Left lung (tissue), 10 donors: Measurements from ENCODE around the gene METTL17. TPM values are rescaled to one million over a fixed set of nuclear protein-coding genes. Genes with fewer than 3 reads are reported as not detected.

ENCODE experiments used
- ATAC-seq: fragments of 200-7000 bp; cut with Tn5 transposase; one replicate; pipeline ENCODE4 v1.9.1; 2020; ENCODE audit warnings: moderate library complexity
- DNase-seq, 4 donors: peaks; one replicate each; pipeline ENCODE4 v3.0.0-alpha.2; 2013 to 2020
- H3K27ac ChIP-seq, 2 donors: fragments of 200-600 bp; sonication (generic) in 1 of 2; one replicate each; pipeline versions ENCODE4 v1.5.0 to v1.8.0; 2020 to 2021
- H3K27me3 ChIP-seq, 2 donors: fragments of 200-600 bp; sonication (generic) in 1 of 2; one replicate each; pipeline versions ENCODE4 v1.5.0 to v1.8.0; 2020 to 2021
- H3K36me3 ChIP-seq, 2 donors: fragments of 200-600 bp; sonication (generic) in 1 of 2; one replicate each; pipeline versions ENCODE4 v1.5.0 to v1.8.0; 2020 to 2021
- H3K4me1 ChIP-seq, 2 donors: fragments of 200-600 bp; one replicate each; pipeline ENCODE4 v1.8.0; 2021
- H3K4me3 ChIP-seq, 2 donors: fragments of 200-600 bp; sonication (generic) in 1 of 2; one replicate each; pipeline versions ENCODE4 v1.5.0 to v1.8.0; 2020 to 2021; ENCODE audit warnings: mild to moderate bottlenecking in 1 of 2
- H3K9me3 ChIP-seq, 2 donors: fragments of 200-600 bp; sonication (generic) in 1 of 2; one replicate each; pipeline versions ENCODE4 v1.5.0 to v1.8.0; 2020 to 2021
- CTCF ChIP-seq, 2 donors: fragments of 200-600 bp; sonication (generic) in 1 of 2; IDR thresholded peaks; one replicate each; pipeline versions ENCODE4 v1.5.0 to v1.8.0; 2021; ENCODE audit warnings: antibody characterized with exemption in 2 of 2
- intact Hi-C, 2 donors: fragments of 100-400 bp; cut with DNase I; formaldehyde crosslinking; loops; one replicate each; pipeline versions ENCODE4 v1.11.2 to v1.14.2; 2022
- polyA plus RNA-seq, 6 donors: library from polyadenylated mRNA; unstranded; fragments of 120-200 nt; gene quantifications; one replicate each; pipeline ENCODE4 v1.2.1, GENCODE V29; 2013; ENCODE audit not compliant: insufficient read length in 6 of 6
- total RNA-seq, 2 donors: library from RNA; stranded (reverse); fragmentation: NEBNext Ultra II Directional; extraction: Animal tissue kit (Norgen Biotek cat#: 25700); gene quantifications; one replicate each; pipeline ENCODE4 v1.2.1, GENCODE V29; 2021
- donor health status: DM: no; HTN: yes; CAD: no.
- donor health status: DM: no; HTN: no; CAD: no.

METTL17 gene
- total and polyA plus RNA-seq, 8 donors, result 38.6 to 137 (median 112) TPM

- intact Hi-C loops, result loop anchor here in 1 of 2 donors (2.0 to 5.0 kb wide), 2 partner anchors 25 to 77 kb away; no protein-coding TSS in a partner anchor
- H3K27ac ChIP-seq, result no peak overlapping the region
These were observed 25.5 kb downstream of the METTL17 start for GRCh38 chr14:21015312-21015711.

GRCh38 chr14:21016413-21017190 lies 26.8 kb downstream of the METTL17 start:
- Histone ChIP-seq H3K9me3 (no peaks in the 10 kb centered on the region), H3K4me3 (no peak overlapping the region), H3K27me3 (no peaks in the 10 kb centered on the region), H3K4me1 (peaks cover 0 to 13% of the 10 kb centered on the region in 2 donors), H3K36me3 (peaks cover 0 to 14% of the 10 kb centered on the region in 2 donors), H3K27ac (no peak overlapping the region)
- ATAC-seq (no peak), DNase-seq (no peak)
- intact Hi-C loops, result loop anchor here in 1 of 2 donors (5.0 kb wide), 1 partner anchor 76 kb away; no protein-coding TSS in a partner anchor
- no peak for TF ChIP-seq CTCF (IDR thresholded peaks at IDR 0.05)

More at GRCh38 chr14:21015312-21015711, 25.5 kb downstream of the METTL17 start:
- no peaks in the 10 kb centered on the region for H3K9me3 ChIP-seq
- no peak for DNase-seq
- no peak overlapping the region for H3K4me3 ChIP-seq
- peaks cover 0 to 9% of the 10 kb centered on the region in 2 donors for H3K36me3 ChIP-seq
- ATAC-seq, result peak; percentile 18
- no peaks in the 10 kb centered on the region for H3K27me3 ChIP-seq
- no peak for TF ChIP-seq CTCF (IDR thresholded peaks at IDR 0.05)
- peaks cover 0 to 13% of the 10 kb centered on the region in 2 donors for H3K4me1 ChIP-seq

GRCh38 chr14:21017528-21018245 lies 27.9 kb downstream of the METTL17 start:
- Histone ChIP-seq H3K4me3 (no peak overlapping the region), H3K36me3 (peaks cover 0 to 14% of the 10 kb centered on the region in 2 donors), H3K27ac (no peak overlapping the region), H3K4me1 (peaks cover 0 to 13% of the 10 kb centered on the region in 2 donors), H3K9me3 (no peaks in the 10 kb centered on the region), H3K27me3 (no peaks in the 10 kb centered on the region)
- DNase-seq (no peak), ATAC-seq (no peak)
- TF ChIP-seq CTCF (IDR thresholded peaks at IDR 0.05), result no peak
- intact Hi-C loops, result loop anchor here in 1 of 2 donors (5.0 kb wide), 1 partner anchor 75 kb away; no protein-coding TSS in a partner anchor

GRCh38 chr14:21018286-21018685 lies 28.5 kb downstream of the METTL17 start:
- no peak for ATAC-seq

More at GRCh38 chr14:21018286-21018685, 28.5 kb downstream of the METTL17 start:
- Histone ChIP-seq H3K27me3 (peaks cover 0 to 2% of the 10 kb centered on the region in 2 donors), H3K9me3 (no peaks in the 10 kb centered on the region), H3K27ac (no peak overlapping the region), H3K4me1 (peaks cover under 1 to 15% of the 10 kb centered on the region in 2 donors), H3K36me3 (peaks cover 0 to 14% of the 10 kb centered on the region in 2 donors), H3K4me3 (no peak overlapping the region)
- intact Hi-C loops, result loop anchor here in 1 of 2 donors (5.0 kb wide), 1 partner anchor 74 kb away; no protein-coding TSS in a partner anchor
- DNase-seq, result no peak
- TF ChIP-seq CTCF (IDR thresholded peaks at IDR 0.05), result no peak
